Transverse colon (tissue), 4 donors: ENCODE data around the gene TFCP2L1. TPM values are rescaled to one million over a fixed set of nuclear protein-coding genes. Genes with fewer than 3 reads are reported as not detected.
"Not testable (repeated sequence)": the region's sequence is repeated elsewhere in the genome, so short reads cannot be mapped to it uniquely, and the experiment has no call there.

Experiments
- DNase-seq: peaks from one replicate; pipeline ENCODE4 v3.0.0-alpha.2; 2019
- H3K27ac ChIP-seq, 4 donors: fragments of 200-600 bp; sonication (generic); 2 replicates each; pipeline ENCODE4 v1.5.1; 2016 to 2018; ENCODE audit warnings: inconsistent platforms in 4 of 4
- H3K27me3 ChIP-seq: fragments of 200-600 bp; sonication (generic); 2 replicates; pipeline ENCODE4 v1.5.1; 2017; ENCODE audit warnings: inconsistent platforms
- H3K36me3 ChIP-seq, 4 donors: fragments of 200-600 bp; sonication (generic); 2 replicates each; pipeline ENCODE4 v1.5.1; 2017 to 2019; ENCODE audit warnings: inconsistent platforms in 4 of 4
- H3K4me1 ChIP-seq, 4 donors: fragments of 200-600 bp; sonication (generic); 2 replicates each; pipeline ENCODE4 v1.5.1; 2017 to 2020; ENCODE audit warnings: inconsistent platforms in 4 of 4
- H3K4me3 ChIP-seq, 4 donors: fragments of 200-600 bp; sonication (generic); 1 replicate in 1 of 4; 2 replicates in 3 of 4; pipeline versions ENCODE4 v1.5.1 to v1.6.1; 2017 to 2019; ENCODE audit warnings: inconsistent platforms in 4 of 4
- H3K9me3 ChIP-seq, 2 donors: fragments of 200-600 bp; sonication (generic); 2 replicates each; pipeline ENCODE4 v1.5.1; 2017 to 2019; ENCODE audit warnings: inconsistent platforms in 2 of 2
- EP300 ChIP-seq: sonication (generic); formaldehyde crosslinking; IDR thresholded peaks from one replicate; pipeline ENCODE4 v1.6.1; 2017; ENCODE audit warnings: antibody characterized with exemption, low read depth
- POLR2A ChIP-seq: fragments of 450-650 bp; IDR thresholded peaks from one replicate; pipeline ENCODE4 v1.6.1; 2016; ENCODE audit warnings: antibody characterized with exemption, mild to moderate bottlenecking, moderate library complexity
- POLR2AphosphoS5 ChIP-seq, 3 donors: sonication (generic); formaldehyde crosslinking; IDR thresholded peaks; one replicate each; pipeline ENCODE4 v1.6.1; 2016; ENCODE audit warnings: antibody characterized with exemption in 3 of 3
- WGBS, 2 donors: methylation state at CpG; one replicate each; pipeline ENCODE4 v1.1.5; 2018; ENCODE audit warnings: low coverage in 1 of 2; 5-methylcytosine and 5-hydroxymethylcytosine counted together
- in situ Hi-C, 4 donors: fragments of 200-750 bp; cut with MboI; loops; one replicate each; pipeline versions ENCODE4 v1.15.0 to v1.15.1; 2017; ENCODE audit warnings: low sequenced_read_pairs in 3 of 4, low pct_ligation_motif_present in 1 of 4, low pct_unique_long_range_greater_than_20kb in 1 of 4
- intact Hi-C: fragments of 100-400 bp; cut with DNase I; formaldehyde crosslinking; loops from one replicate; pipeline ENCODE4 v1.15.1; 2023; ENCODE audit warnings: low total_unique reads
- total RNA-seq, 4 donors: library from RNA; depleted of rRNA; stranded (reverse); fragments of >200 nt; gene quantifications; one replicate each; pipeline ENCODE4 v1.1.0, GENCODE V29; 2016
- TF ChIP-seq, protein P1 (sequence below), 5 experiments: fragments of 200-600 bp in 3 of 5; fragments of 450-650 bp in 2 of 5; sonication (generic) in 3 of 5; IDR thresholded peaks; 1 replicate in 2 of 5; 2 replicates in 3 of 5; pipeline ENCODE4 v1.5.1; 2016 to 2017; ENCODE audit warnings: antibody characterized with exemption in 5 of 5, inconsistent platforms in 3 of 5, mild to moderate bottlenecking in 2 of 5, moderate library complexity in 1 of 5

TFCP2L1 gene
- total RNA-seq, 4 donors from 2014 or later: 52.7 to 167 (median 146) TPM

DNA sequence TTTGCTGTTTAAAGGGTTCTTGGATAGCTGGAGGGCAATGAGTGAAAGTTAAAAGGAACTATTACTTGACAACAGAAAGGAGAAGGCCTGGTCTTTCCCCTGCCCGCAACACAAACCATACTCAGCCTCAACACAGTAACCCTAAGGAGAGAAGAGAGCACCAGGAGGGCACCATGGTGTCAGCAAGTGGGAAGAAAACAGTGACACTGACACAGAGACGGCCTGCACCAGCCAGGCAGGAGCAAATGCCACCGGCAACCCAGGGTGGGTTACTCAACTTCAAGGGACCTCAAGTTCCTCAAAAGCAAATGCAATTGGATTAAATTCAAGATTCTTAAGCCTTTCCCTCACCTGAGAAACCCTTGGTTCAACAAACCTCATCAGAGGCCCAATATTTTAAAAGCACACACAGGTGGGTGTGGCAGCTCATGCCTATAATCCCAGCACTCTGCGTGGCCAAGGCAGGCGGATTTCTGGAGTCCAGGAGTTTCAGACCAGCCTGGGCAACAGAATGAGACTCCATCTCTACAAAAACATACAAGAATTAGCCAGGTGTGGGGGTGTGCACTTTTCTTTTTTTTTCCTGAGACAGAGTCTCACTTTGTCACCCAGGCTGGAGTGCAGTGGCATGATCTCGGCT is 52.3 kb downstream of the TFCP2L1 start:
- Histone ChIP-seq H3K4me1 (no peaks in the 10 kb centered on the region), H3K27ac (no peak overlapping the region), H3K9me3 (no peaks in the 10 kb centered on the region), H3K27me3 (no peaks in the 10 kb centered on the region), H3K36me3 (peaks cover 0 to 21% (median 0%) of the 10 kb centered on the region in 4 donors), H3K4me3 (no peak overlapping the region)
- no peak for DNase-seq
- in situ Hi-C loops (no loop called here), intact Hi-C loops (no loop called here)
- TF ChIP-seq POLR2AphosphoS5 (IDR thresholded peaks at IDR 0.05): no peak
- no peak for TF ChIP-seq POLR2A
- TF ChIP-seq EP300: no peak
- TF ChIP-seq, protein P1, sequence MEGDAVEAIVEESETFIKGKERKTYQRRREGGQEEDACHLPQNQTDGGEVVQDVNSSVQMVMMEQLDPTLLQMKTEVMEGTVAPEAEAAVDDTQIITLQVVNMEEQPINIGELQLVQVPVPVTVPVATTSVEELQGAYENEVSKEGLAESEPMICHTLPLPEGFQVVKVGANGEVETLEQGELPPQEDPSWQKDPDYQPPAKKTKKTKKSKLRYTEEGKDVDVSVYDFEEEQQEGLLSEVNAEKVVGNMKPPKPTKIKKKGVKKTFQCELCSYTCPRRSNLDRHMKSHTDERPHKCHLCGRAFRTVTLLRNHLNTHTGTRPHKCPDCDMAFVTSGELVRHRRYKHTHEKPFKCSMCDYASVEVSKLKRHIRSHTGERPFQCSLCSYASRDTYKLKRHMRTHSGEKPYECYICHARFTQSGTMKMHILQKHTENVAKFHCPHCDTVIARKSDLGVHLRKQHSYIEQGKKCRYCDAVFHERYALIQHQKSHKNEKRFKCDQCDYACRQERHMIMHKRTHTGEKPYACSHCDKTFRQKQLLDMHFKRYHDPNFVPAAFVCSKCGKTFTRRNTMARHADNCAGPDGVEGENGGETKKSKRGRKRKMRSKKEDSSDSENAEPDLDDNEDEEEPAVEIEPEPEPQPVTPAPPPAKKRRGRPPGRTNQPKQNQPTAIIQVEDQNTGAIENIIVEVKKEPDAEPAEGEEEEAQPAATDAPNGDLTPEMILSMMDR (IDR thresholded peaks at IDR 0.05): no peak
- WGBS, 2 donors: 79 to 82% methylated on average over 4 to 6 of the region's 6 CpGs

DNA sequence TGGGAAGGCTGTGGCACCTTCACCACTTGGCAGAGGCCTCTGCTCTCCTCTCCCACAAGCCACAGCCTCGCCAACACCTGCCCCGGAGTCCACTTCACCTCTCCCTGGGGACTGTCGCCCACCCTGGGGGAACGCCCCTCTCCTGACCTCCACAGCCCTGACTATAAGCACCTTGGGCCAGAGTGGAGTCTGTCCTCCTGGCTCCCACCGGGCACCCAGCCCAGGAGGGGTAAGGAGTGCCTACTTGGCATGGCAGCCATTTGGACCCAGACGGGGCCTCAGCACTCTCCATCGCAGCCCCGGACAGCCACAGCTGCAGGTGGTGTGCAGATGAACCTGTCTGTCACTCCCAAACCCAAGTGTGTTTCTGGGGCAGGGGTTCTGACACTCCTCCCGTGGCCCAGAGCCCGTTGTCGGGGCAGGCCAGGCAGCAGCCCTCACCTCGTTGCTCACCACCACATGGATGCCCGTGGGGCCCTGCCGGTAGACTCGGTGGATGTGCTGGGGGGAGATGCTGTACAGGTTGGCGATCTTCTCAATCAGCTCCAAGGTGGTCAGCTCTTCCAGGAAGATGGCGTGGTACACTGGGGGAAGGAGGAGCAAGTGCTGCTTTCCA is 53.5 kb downstream of the TFCP2L1 start:
- Histone ChIP-seq H3K27me3 (no peaks in the 10 kb centered on the region), H3K27ac (no peak overlapping the region), H3K4me1 (no peaks in the 10 kb centered on the region), H3K9me3 (no peaks in the 10 kb centered on the region), H3K36me3 (peaks cover 0 to 12% (median 0%) of the 10 kb centered on the region in 4 donors), H3K4me3 (no peak overlapping the region)
- no peak for DNase-seq
- intact Hi-C loops: no loop called here
- no peak for TF ChIP-seq EP300
- TF ChIP-seq POLR2AphosphoS5 (IDR thresholded peaks at IDR 0.05): no peak
- TF ChIP-seq POLR2A: no peak
- TF ChIP-seq, protein P1 (IDR thresholded peaks at IDR 0.05): no peak
- 86% methylated on average over 17 of the region's 17 CpGs; no CpG with 5 or more reads in 1 of the 2 donors for WGBS, 2 donors
- in situ Hi-C loops: no loop called here

DNA sequence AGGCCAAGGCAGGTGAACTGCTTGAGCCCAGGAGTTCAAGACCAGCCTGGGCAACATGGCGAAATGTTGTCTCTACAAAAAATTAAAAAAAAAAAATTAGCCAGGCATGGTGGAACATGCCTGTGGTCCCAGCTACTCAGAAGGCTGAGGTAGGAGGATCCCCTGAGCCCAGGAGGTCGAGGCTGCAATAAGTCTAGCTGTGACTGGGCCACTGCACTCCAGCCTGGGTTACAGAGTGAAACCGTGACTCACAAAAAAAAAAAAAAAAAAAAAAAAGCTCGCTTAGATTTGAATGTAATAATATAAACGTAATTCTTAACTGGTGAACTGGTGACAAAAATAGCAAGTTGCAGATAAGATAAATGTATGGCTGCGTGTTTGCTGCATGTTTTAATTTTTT is 56.5 kb downstream of the TFCP2L1 start:
- DNase-seq: no peak
- 66 to 74% methylated on average over 3 to 6 of the region's 6 CpGs for WGBS, 2 donors
- H3K4me1 ChIP-seq: no peaks in the 10 kb centered on the region
- no peak overlapping the region for H3K4me3 ChIP-seq
- intact Hi-C loops: no loop called here
- TF ChIP-seq POLR2AphosphoS5 (IDR thresholded peaks at IDR 0.05) (no peak), EP300 (no peak), POLR2A (no peak)
- TF ChIP-seq, protein P1 (IDR thresholded peaks at IDR 0.05): no peak
- H3K27ac ChIP-seq: no peak overlapping the region
- peaks cover 0 to 12% (median 0%) of the 10 kb centered on the region in 4 donors for H3K36me3 ChIP-seq
- in situ Hi-C loops: no loop called here
- no peaks in the 10 kb centered on the region for H3K27me3 ChIP-seq
- H3K9me3 ChIP-seq: no peaks in the 10 kb centered on the region

DNA sequence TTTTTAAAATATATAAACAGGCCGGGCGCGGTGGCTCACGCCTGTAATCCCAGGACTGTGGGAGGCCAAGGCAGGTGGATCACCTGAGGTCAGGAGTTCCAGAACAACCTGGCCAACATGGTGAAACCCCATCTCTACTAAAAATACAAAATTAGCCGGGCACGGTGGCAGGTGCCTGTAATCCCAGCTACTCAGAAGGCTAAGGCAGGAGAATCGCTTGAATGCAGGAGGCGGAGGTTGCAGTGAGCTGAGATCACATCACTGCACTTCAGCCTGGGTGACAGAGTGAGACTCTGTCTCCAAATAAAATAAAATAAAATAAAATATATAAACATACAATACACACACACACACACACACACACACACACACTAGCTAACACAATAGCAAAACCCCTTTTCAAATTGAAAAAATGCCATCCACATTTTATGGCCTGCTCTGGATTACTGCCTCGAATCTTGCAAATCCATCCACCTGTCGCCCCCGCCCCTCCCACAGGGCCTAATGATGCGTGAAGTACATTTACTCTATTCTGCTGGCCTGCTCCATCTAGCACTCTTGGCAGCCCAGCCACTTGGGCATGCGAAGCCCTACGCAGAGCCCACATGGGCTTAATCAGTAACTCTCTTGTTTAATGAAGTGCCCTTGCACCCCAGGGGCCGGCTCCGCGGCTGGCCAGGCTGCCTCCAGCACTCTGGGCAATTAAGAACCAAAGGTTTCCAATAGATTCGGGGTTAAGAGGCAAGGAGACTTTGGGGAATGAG is 57.4 kb downstream of the TFCP2L1 start:
- H3K27ac ChIP-seq, DNase-seq, H3K9me3 ChIP-seq, in situ Hi-C loops, intact Hi-C loops, H3K27me3 ChIP-seq, H3K4me1 ChIP-seq, H3K4me3 ChIP-seq: not testable (repeated sequence)
- WGBS, 2 donors: 67 to 93% methylated on average over 6 to 18 of the region's 18 CpGs
- H3K36me3 ChIP-seq: peaks cover 0 to 11% (median 0%) of the 10 kb centered on the region in 4 donors

DNA sequence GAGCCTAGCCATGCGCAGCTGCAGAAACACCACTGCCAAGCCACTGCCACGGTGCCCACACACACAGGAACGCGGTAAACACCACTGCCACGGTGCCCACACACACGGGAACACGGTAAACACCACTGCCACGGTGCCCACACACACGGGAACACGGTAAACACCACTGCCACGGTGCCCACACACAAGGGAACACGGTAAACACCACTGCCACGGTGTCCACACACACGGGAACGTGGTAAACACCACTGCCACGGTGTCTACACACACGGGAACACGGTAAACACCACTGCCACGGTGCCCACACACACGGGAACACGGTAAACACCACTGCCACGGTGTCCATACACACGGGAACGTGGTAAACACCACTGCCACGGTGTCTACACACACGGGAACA is 59.3 kb downstream of the TFCP2L1 start:
- H3K27me3 ChIP-seq, in situ Hi-C loops, H3K27ac ChIP-seq, intact Hi-C loops, H3K4me3 ChIP-seq, H3K36me3 ChIP-seq, DNase-seq, H3K9me3 ChIP-seq, H3K4me1 ChIP-seq: not testable (repeated sequence)
- 89 to 94% methylated on average over 7 to 25 of the region's 26 CpGs for WGBS, 2 donors
